ENCODE measurements around the gene ZNF436. TPM values are rescaled to one million over a fixed set of nuclear protein-coding genes. Genes with fewer than 3 reads are reported as not detected.

ZNF436 gene
- total RNA-seq, 1 experiment from 2014 or later = 0.52 TPM

DNA sequence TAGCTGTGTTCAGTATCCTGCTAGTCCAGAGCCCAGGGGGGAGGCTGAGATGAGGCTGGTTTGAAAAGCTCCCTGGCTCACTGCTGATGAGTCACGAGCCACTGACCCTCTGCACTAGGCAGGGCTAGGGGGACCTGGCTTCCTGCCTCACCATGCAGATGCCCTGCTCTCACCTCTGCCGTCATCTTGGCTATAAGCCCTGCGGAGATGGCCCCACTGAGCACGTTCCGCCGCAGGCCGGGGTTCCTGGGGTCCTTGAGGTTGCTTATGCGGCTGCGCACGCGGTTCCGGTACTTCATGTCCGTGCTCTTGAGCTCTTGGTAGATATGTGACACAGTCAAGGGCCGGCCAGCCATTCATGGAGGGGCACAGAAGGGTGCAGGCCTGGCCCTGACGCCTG is 24.1 kb upstream of the ZNF436 start:
- Histone ChIP-seq H4K20me1 (ENCODE audit: control insufficient read depth, insufficient read depth, insufficient read length) (no peaks in the 10 kb centered on the region), H3K23ac (ENCODE audit: insufficient read length, low read depth, low read length) (no peak overlapping the region), H3K4me2 (ENCODE audit: insufficient read depth, insufficient read length, low read length) (no peak overlapping the region), H4K91ac (ENCODE audit: insufficient read length, low read depth, low read length) (no peak overlapping the region), H2AK5ac (ENCODE audit: insufficient read length, low read length) (no peak overlapping the region), H2BK20ac (ENCODE audit: low read depth, low read length, poor library complexity, severe bottlenecking) (no peak overlapping the region), H3K27ac (ENCODE audit: insufficient read length, low read depth, low read length) (no peak overlapping the region), H3K56ac (ENCODE audit: insufficient read length, low read depth, low read length) (no peak overlapping the region), H3K9ac (ENCODE audit: extremely low read depth, insufficient read length, low read length) (no peak overlapping the region), H3K14ac (ENCODE audit: insufficient read depth, low read length) (no peak overlapping the region), H3K23me2 (ENCODE audit: insufficient read length, low read depth, low read length, poor library complexity, severe bottlenecking) (no peaks in the 10 kb centered on the region), H3K4me1 (ENCODE audit: insufficient read depth, low read length) (no peaks in the 10 kb centered on the region; the same call in 1 of the 2 replicates), H4K8ac (replicated peaks; ENCODE audit: insufficient read length, low read depth, low read length) (no peak overlapping the region), H2BK12ac (ENCODE audit: insufficient read length, low read depth, low read length) (no peak overlapping the region), H3K79me1 (ENCODE audit: insufficient read depth, low read depth, low read length, poor library complexity, severe bottlenecking) (no peaks in the 10 kb centered on the region), H2BK15ac (ENCODE audit: low read depth, low read length) (no peak overlapping the region), H3K27me3 (ENCODE audit: insufficient read depth, low read length) (peaks cover 44% of the 10 kb centered on the region; the same call in 1 of the 2 replicates), H2AFZ (ENCODE audit: low read length) (no peak overlapping the region), H2BK5ac (ENCODE audit: insufficient read length, low read length) (no peak overlapping the region), H3K4ac (ENCODE audit: low read depth, low read length) (no peak overlapping the region), H4K5ac (ENCODE audit: insufficient read length, low read depth, low read length) (no peak overlapping the region), H3K18ac (ENCODE audit: insufficient read length, low read depth, low read length) (no peak overlapping the region), H3K79me2 (ENCODE audit: insufficient read depth, low read length) (no peaks in the 10 kb centered on the region), H2BK120ac (ENCODE audit: low read depth, low read length, poor library complexity, severe bottlenecking) (no peak overlapping the region), H3K9me3 (ENCODE audit: control insufficient read depth, low read depth, low read length) (peaks cover 7% of the 10 kb centered on the region), H3T11ph (ENCODE audit: low read length) (no peak overlapping the region)
- Mint-ChIP-seq H3K36me3 (ENCODE audit: insufficient read depth in 1 of 3, low read depth in 3 of 3) (no peaks in the 10 kb centered on the region), H3K4me3 (no peak overlapping the region), H3K4me1 (peaks cover 17 to 18% of the 10 kb centered on the region in 2 experiments), H3K9me3 (peaks cover 0 to 5% of the 10 kb centered on the region in 2 experiments; a peak in 1 of 5 replicates), H3K27me3 (ENCODE audit: low read depth) (no peaks in the 10 kb centered on the region), H3K27ac (no peak overlapping the region)
- no peak for DNase-seq
- TF ChIP-seq, protein P1, sequence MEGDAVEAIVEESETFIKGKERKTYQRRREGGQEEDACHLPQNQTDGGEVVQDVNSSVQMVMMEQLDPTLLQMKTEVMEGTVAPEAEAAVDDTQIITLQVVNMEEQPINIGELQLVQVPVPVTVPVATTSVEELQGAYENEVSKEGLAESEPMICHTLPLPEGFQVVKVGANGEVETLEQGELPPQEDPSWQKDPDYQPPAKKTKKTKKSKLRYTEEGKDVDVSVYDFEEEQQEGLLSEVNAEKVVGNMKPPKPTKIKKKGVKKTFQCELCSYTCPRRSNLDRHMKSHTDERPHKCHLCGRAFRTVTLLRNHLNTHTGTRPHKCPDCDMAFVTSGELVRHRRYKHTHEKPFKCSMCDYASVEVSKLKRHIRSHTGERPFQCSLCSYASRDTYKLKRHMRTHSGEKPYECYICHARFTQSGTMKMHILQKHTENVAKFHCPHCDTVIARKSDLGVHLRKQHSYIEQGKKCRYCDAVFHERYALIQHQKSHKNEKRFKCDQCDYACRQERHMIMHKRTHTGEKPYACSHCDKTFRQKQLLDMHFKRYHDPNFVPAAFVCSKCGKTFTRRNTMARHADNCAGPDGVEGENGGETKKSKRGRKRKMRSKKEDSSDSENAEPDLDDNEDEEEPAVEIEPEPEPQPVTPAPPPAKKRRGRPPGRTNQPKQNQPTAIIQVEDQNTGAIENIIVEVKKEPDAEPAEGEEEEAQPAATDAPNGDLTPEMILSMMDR (conservative IDR thresholded peaks at IDR 0.05) = no peak
- no CpG with 5 or more reads among the region's 15 CpGs for WGBS (ENCODE audit: extremely low coverage, insufficient read length, low lambda C conversion rate)

Measured in H9 (cell line).